ENCODE data around the gene TNNT2. TPM values are rescaled to one million over a fixed set of nuclear protein-coding genes. Genes with fewer than 3 reads are reported as not detected.

The TNNT2 gene
- total RNA-seq, 1 experiment from 2014 or later, result not detected

GRCh38 chr1:201397675-201398074 lies 20.2 kb upstream of the TNNT2 start:
- Histone ChIP-seq H3K27me3 (ENCODE audit: control insufficient read depth, insufficient read depth, low read length) (peaks cover 5% of the 10 kb centered on the region; the same call in 1 of the 2 replicates), H3K4me3 (ENCODE audit: low read depth in 2 of 2, low read length in 2 of 2) (no peak overlapping the region), H3K36me3 (ENCODE audit: control insufficient read depth, insufficient read depth, low read length) (0 out of 2 replicates have a peak, but pooled peaks cover 2% of the 10 kb centered on the region), H3K4me1 (ENCODE audit: control insufficient read depth, insufficient read depth, low read length) (no peaks in the 10 kb centered on the region), H3K27ac (ENCODE audit: low read length) (no peak overlapping the region), H3K9me3 (ENCODE audit: control insufficient read depth, insufficient read depth, low read depth, low read length) (no peaks in the 10 kb centered on the region)
- TF ChIP-seq TCF7L2 (IDR thresholded peaks at IDR 0.05; ENCODE audit: low read depth, low read length) (no peak), CTCF (IDR thresholded peaks at IDR 0.05) (no peak), SIN3A (IDR thresholded peaks at IDR 0.05; ENCODE audit: borderline replicate concordance, insufficient read depth, low read depth, low read length) (no peak), POLR2AphosphoS5 (IDR thresholded peaks at IDR 0.05; ENCODE audit: low read depth, low read length) (no peak), REST (IDR thresholded peaks at IDR 0.05; ENCODE audit: insufficient read depth in 1 of 2, low read depth in 2 of 2, low read length in 1 of 2) (no peak)
- intact Hi-C loops (cut with micrococcal nuclease; ENCODE audit: unreplicated experiment) (no loop called here), in situ Hi-C loops (cut with HindIII; ENCODE audit: low pct_unique_long_range_greater_than_20kb, low sequenced_read_pairs) (no loop called here)
- ChIA-PET CTCF (no interaction called here), POLR2A (no interaction called here)
- BruUV-seq (replicated peaks), result no TSS peak
- DNase-seq (ENCODE audit: low read depth, low spot score) (no peak), ATAC-seq (no peak)

- POLR2A ChIA-PET, result interaction anchor here (0.6 kb wide), 1 partner anchor 10 kb away, joined by 6 read pairs; no protein-coding TSS in a partner anchor
- DNase-seq (ENCODE audit: low read depth, low spot score), result no peak
- peak; percentile 25; the same call in 1 of the 2 replicates for ATAC-seq
Measured at GRCh38 chr1:201396861-201397464, 19.5 kb upstream of the TNNT2 start.

More at GRCh38 chr1:201396861-201397464, 19.5 kb upstream of the TNNT2 start:
- in situ Hi-C loops (cut with HindIII; ENCODE audit: low pct_unique_long_range_greater_than_20kb, low sequenced_read_pairs) (no loop called here), intact Hi-C loops (cut with micrococcal nuclease; ENCODE audit: unreplicated experiment) (no loop called here)
- Histone ChIP-seq H3K9me3 (ENCODE audit: control insufficient read depth, insufficient read depth, low read depth, low read length) (no peaks in the 10 kb centered on the region), H3K4me3 (ENCODE audit: low read depth in 2 of 2, low read length in 2 of 2) (no peak overlapping the region), H3K27ac (ENCODE audit: low read length) (no peak overlapping the region), H3K4me1 (ENCODE audit: control insufficient read depth, insufficient read depth, low read length) (no peaks in the 10 kb centered on the region), H3K36me3 (ENCODE audit: control insufficient read depth, insufficient read depth, low read length) (0 out of 2 replicates have a peak, but pooled peaks cover 2% of the 10 kb centered on the region), H3K27me3 (ENCODE audit: control insufficient read depth, insufficient read depth, low read length) (peaks cover 5% of the 10 kb centered on the region; the same call in 1 of the 2 replicates)
- no peak for TF ChIP-seq SIN3A (IDR thresholded peaks at IDR 0.05; ENCODE audit: borderline replicate concordance, insufficient read depth, low read depth, low read length)
- TF ChIP-seq TCF7L2 (IDR thresholded peaks at IDR 0.05; ENCODE audit: low read depth, low read length), result no peak
- TF ChIP-seq CTCF (IDR thresholded peaks at IDR 0.05), result no peak
- no peak for TF ChIP-seq POLR2AphosphoS5 (IDR thresholded peaks at IDR 0.05; ENCODE audit: low read depth, low read length)
- no peak for TF ChIP-seq REST (IDR thresholded peaks at IDR 0.05; ENCODE audit: insufficient read depth in 1 of 2, low read depth in 2 of 2, low read length in 1 of 2)
- CTCF ChIA-PET, result interaction anchor here (0.6 kb wide), 1 partner anchor 18 kb away, joined by 4 read pairs; no protein-coding TSS in a partner anchor
- BruUV-seq (replicated peaks), result no TSS peak

Data from Panc1 (cell line).